H1 (cell line): ENCODE measurements around the gene RCC1. TPM values are rescaled to one million over a fixed set of nuclear protein-coding genes. Genes with fewer than 3 reads are reported as not detected.
"Not testable (repeated sequence)": the region's sequence is repeated elsewhere in the genome, so short reads cannot be mapped to it uniquely, and the experiment has no call there.

Experiments
- CTCF ChIA-PET: fragments of 300-600 bp; sonication (Branson Sonifier 250); formaldehyde crosslinking; loops from one replicate; lab custom pipeline; 2021; ENCODE audit not compliant: partially characterized antibody; lab: Charles Lee
- POLR2A ChIA-PET: fragments of 300-600 bp; sonication (Branson Sonifier 250); formaldehyde crosslinking; loops from one replicate; lab custom pipeline; 2021; ENCODE audit warnings: inconsistent platforms; ENCODE audit not compliant: partially characterized antibody; lab: Charles Lee
- DNase-seq, 2 experiments: peaks; one replicate each; pipeline versions ENCODE4 v3.0.0 to v3.0.0-alpha.2; 2010 to 2022; ENCODE audit warnings: low spot score in 2 of 2, low read depth in 1 of 2, mixed read lengths in 1 of 2
- FAIRE-seq: peaks from 2 replicates; lab custom pipeline; 2011; peaks lifted over from hg19 to GRCh38; lab: Jason Lieb, UNC
- H2AFZ ChIP-seq: 2 replicates; pipeline ENCODE4 v1.8.1; 2012; ENCODE audit warnings: low read length, inconsistent platforms
- H2AK5ac ChIP-seq: 2 replicates; pipeline ENCODE4 v1.6.1; 2013; ENCODE audit warnings: low read depth, low read length
- H2BK120ac ChIP-seq: replicated peaks from 2 replicates; pipeline ENCODE3; 2013; ENCODE audit warnings: low read depth, low read length, inconsistent platforms
- H2BK12ac ChIP-seq: 2 replicates; pipeline ENCODE4 v1.6.1; 2013; ENCODE audit warnings: low read depth, low read length
- H2BK15ac ChIP-seq: 2 replicates; pipeline ENCODE4 v1.6.1; 2013; ENCODE audit warnings: low read length
- H2BK20ac ChIP-seq: 2 replicates; pipeline ENCODE4 v1.6.1; 2013; ENCODE audit warnings: low read length
- H2BK5ac ChIP-seq: 2 replicates; pipeline ENCODE4 v1.6.1; 2013; ENCODE audit warnings: low read depth, low read length
- H3K14ac ChIP-seq: 2 replicates; pipeline ENCODE4 v1.6.1; 2013; ENCODE audit warnings: inconsistent platforms; ENCODE audit not compliant: insufficient read length
- H3K18ac ChIP-seq: 2 replicates; pipeline ENCODE4 v1.6.1; 2013; ENCODE audit warnings: low read length; ENCODE audit errors: extremely low read depth
- H3K23ac ChIP-seq: 2 replicates; pipeline ENCODE4 v1.6.1; 2013; ENCODE audit warnings: inconsistent platforms; ENCODE audit not compliant: insufficient read length
- H3K23me2 ChIP-seq: 2 replicates; pipeline ENCODE4 v1.6.1; 2013; ENCODE audit warnings: low read depth, low read length
- H3K27ac ChIP-seq: 2 replicates; pipeline ENCODE4 v1.6.1; 2011; ENCODE audit warnings: low read depth, low read length, inconsistent platforms
- H3K27me3 ChIP-seq, 4 experiments: replicated peaks in 1 of 4; 1 replicate in 1 of 4; 2 replicates in 3 of 4; pipeline versions ENCODE4 v1.6.1 to v1.8.1; 2011 to 2013; ENCODE audit warnings: low read length in 3 of 4, mild to moderate bottlenecking in 3 of 4, inconsistent platforms in 2 of 4, mixed read lengths in 2 of 4, moderate library complexity in 1 of 4; ENCODE audit not compliant: control insufficient read depth in 3 of 4, insufficient read depth in 3 of 4; ENCODE audit errors: extremely low read depth in 1 of 4
- H3K36me3 ChIP-seq, 4 experiments: 2 replicates each; pipeline versions ENCODE4 v1.6.1 to v1.8.1; 2011 to 2013; ENCODE audit warnings: mild to moderate bottlenecking in 4 of 4, low read length in 3 of 4, moderate library complexity in 2 of 4, control low read depth in 1 of 4, inconsistent platforms in 1 of 4; ENCODE audit not compliant: insufficient read depth in 4 of 4, control insufficient read depth in 2 of 4
- H3K4ac ChIP-seq: replicated peaks from 2 replicates; pipeline ENCODE3; 2013; ENCODE audit warnings: low read length, low read depth, mixed read lengths, inconsistent platforms; ENCODE audit not compliant: insufficient read length
- H3K4me1 ChIP-seq, 4 experiments: replicated peaks in 1 of 4; 1 replicate in 1 of 4; 2 replicates in 3 of 4; pipeline versions ENCODE4 v1.6.1 to v1.8.1; 2011 to 2013; ENCODE audit warnings: low read length in 3 of 4, inconsistent platforms in 2 of 4, mixed read lengths in 1 of 4; ENCODE audit not compliant: insufficient read depth in 4 of 4, control insufficient read depth in 3 of 4
- H3K4me2 ChIP-seq, 2 experiments: 2 replicates each; pipeline versions ENCODE4 v1.6.1 to v1.8.1; 2011 to 2013; ENCODE audit warnings: low read depth in 2 of 2, low read length in 2 of 2, control low read depth in 1 of 2, inconsistent platforms in 1 of 2, mild to moderate bottlenecking in 1 of 2; ENCODE audit not compliant: insufficient read depth in 1 of 2
- H3K4me3 ChIP-seq, 4 experiments: fragments of 200-600, 300-600 bp in 1 of 4; sonication (generic), shearing (Covaris generic), sonication (Bioruptor Twin) in 1 of 4; 2 replicates each; pipeline versions ENCODE4 v1.5.1 to v1.8.1; 2011 to 2016; ENCODE audit warnings: low read length in 4 of 4, low read depth in 3 of 4, control low read depth in 2 of 4, inconsistent platforms in 2 of 4, mild to moderate bottlenecking in 2 of 4, mixed read lengths in 1 of 4, moderate library complexity in 1 of 4; ENCODE audit not compliant: insufficient read depth in 2 of 4; ENCODE audit errors: extremely low read depth in 1 of 4
- H3K56ac ChIP-seq: replicated peaks from 2 replicates; pipeline ENCODE3; 2013; ENCODE audit warnings: low read depth, mild to moderate bottlenecking, mixed read lengths, low read length, inconsistent platforms; ENCODE audit not compliant: insufficient read length
- H3K79me1 ChIP-seq: 2 replicates; pipeline ENCODE4 v1.6.1; 2013; ENCODE audit warnings: low read depth, low read length, control low read depth
- H3K79me2 ChIP-seq, 2 experiments: 2 replicates each; pipeline versions ENCODE4 v1.6.1 to v1.8.1; 2012 to 2013; ENCODE audit warnings: low read length in 2 of 2, mild to moderate bottlenecking in 2 of 2, inconsistent platforms in 1 of 2; ENCODE audit not compliant: insufficient read depth in 2 of 2, control insufficient read depth in 1 of 2
- H3K9ac ChIP-seq, 4 experiments: replicated peaks in 1 of 4; 1 replicate in 1 of 4; 2 replicates in 3 of 4; pipeline versions ENCODE4 v1.6.1 to v1.8.1; 2011 to 2013; ENCODE audit warnings: low read depth in 3 of 4, low read length in 3 of 4, control low read depth in 2 of 4, mild to moderate bottlenecking in 2 of 4, moderate library complexity in 2 of 4, inconsistent platforms in 1 of 4; ENCODE audit errors: extremely low read depth in 1 of 4
- H3K9me3 ChIP-seq, 2 experiments: 2 replicates each; pipeline versions ENCODE4 v1.6.1 to v1.8.1; 2012 to 2013; ENCODE audit warnings: mild to moderate bottlenecking in 2 of 2, moderate library complexity in 2 of 2, control low read depth in 1 of 2, inconsistent platforms in 1 of 2, low read depth in 1 of 2, low read length in 1 of 2, mixed read lengths in 1 of 2; ENCODE audit not compliant: insufficient read depth in 2 of 2
- H4K20me1 ChIP-seq, 2 experiments: replicated peaks in 1 of 2; 2 replicates each; pipeline versions ENCODE3 to v1.8.1; 2011 to 2013; ENCODE audit warnings: inconsistent platforms in 2 of 2, low read length in 2 of 2, mild to moderate bottlenecking in 1 of 2; ENCODE audit not compliant: insufficient read depth in 2 of 2, control insufficient read depth in 1 of 2
- H4K5ac ChIP-seq: 2 replicates; pipeline ENCODE4 v1.6.1; 2013; ENCODE audit warnings: low read length, low read depth, mixed read lengths, inconsistent platforms; ENCODE audit not compliant: insufficient read length
- H4K8ac ChIP-seq: 2 replicates; pipeline ENCODE4 v1.8.0; 2013; ENCODE audit warnings: mild to moderate bottlenecking, moderate library complexity, low read length, inconsistent platforms; ENCODE audit not compliant: insufficient read depth; ENCODE audit errors: extremely low read depth
- H4K91ac ChIP-seq: replicated peaks from 2 replicates; pipeline ENCODE3; 2013; ENCODE audit warnings: low read length, mixed read lengths, inconsistent platforms; ENCODE audit not compliant: insufficient read length
- WGBS, 2 experiments: shearing (Covaris generic) in 1 of 2; methylation state at CpG; one replicate each; pipeline versions ENCODE4 v1.1.6 to v1.1.7; 2013 to 2015; ENCODE audit warnings: low lambda C conversion rate in 2 of 2, mixed read lengths in 2 of 2, inconsistent platforms in 1 of 2, low coverage in 1 of 2, missing lambda C conversion rate in 1 of 2; ENCODE audit not compliant: insufficient replicate concordance in 2 of 2, insufficient coverage in 1 of 2, insufficient read length in 1 of 2; ENCODE audit errors: extremely low coverage in 1 of 2, missing lambda C conversion rate in 1 of 2; 5-methylcytosine and 5-hydroxymethylcytosine counted together
- polyA plus RNA-seq, 7 experiments: library from polyadenylated mRNA; depleted of rRNA in 3 of 7; stranded (reverse) in 5 of 7; unstranded in 2 of 7; fragments of >200 nt in 5 of 7; fragments of 200-250 nt in 2 of 7; gene quantifications; 1 replicate in 5 of 7; 2 replicates in 1 of 7; 4 replicates in 1 of 7; pipeline versions ENCODE4 v1.2.1 to v1.2.3, GENCODE V29; 2011 to 2013; ENCODE audit warnings: missing spikeins in 2 of 7, mixed read lengths in 2 of 7
- total RNA-seq: library from RNA; stranded (reverse); fragmentation: NEBNext Ultra II Directional; extraction: Animal tissue kit (Norgen Biotek cat#: 25700); gene quantifications from 2 replicates; pipeline ENCODE4 v1.2.1, GENCODE V29; 2021

The RCC1 gene
- total and polyA plus RNA-seq, 2 of the 8 experiments (the other 6 are each of a cell fraction or from before 2014, with no cell fraction given), result 48.5 to 98.4 TPM

DNA sequence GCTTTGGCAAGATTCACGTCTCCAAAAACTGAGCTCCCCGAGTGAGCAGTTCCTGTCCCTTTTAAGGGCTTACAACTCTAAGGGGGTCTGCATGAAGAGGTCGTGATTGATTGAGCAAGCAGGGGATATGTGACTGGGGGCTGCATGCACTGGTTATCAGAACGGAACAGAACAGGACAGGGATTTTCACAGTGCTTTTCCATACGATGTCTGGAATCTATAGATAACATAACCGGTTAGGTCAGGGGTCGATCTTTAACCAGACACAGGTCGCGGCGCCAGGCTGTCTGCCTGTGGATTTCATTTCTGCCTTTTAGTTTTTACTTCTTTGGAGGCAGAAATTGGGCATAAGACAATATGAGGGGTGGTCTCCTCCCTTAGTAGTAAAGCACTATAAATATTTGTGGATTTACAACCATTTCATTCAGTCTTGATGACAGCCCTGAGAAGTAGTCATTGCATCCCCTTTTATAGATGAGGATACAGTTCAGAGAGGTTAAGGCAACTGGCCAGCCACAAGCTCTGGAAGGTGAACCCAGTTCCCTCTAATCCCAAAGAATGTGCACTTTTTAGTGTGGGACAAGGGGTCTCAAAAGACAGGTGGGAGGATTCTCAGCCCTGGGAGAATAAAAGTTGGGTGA lies 19.3 kb downstream of the RCC1 start:
- H3K14ac ChIP-seq, result not testable (repeated sequence)

More for the DNA sequence above, 19.3 kb downstream of the RCC1 start:
- H4K91ac ChIP-seq, DNase-seq, H3K4me2 ChIP-seq, H3K9ac ChIP-seq, H4K5ac ChIP-seq, H2BK20ac ChIP-seq, FAIRE-seq, H3K4ac ChIP-seq, H3K4me3 ChIP-seq, H3K27ac ChIP-seq, H3K23me2 ChIP-seq, H2BK5ac ChIP-seq, H3K23ac ChIP-seq, H3K27me3 ChIP-seq, H4K20me1 ChIP-seq, H2BK120ac ChIP-seq, H2AK5ac ChIP-seq, H3K56ac ChIP-seq, H2BK15ac ChIP-seq, H3K9me3 ChIP-seq, H2AFZ ChIP-seq, H2BK12ac ChIP-seq, H4K8ac ChIP-seq, H3K18ac ChIP-seq: not testable (repeated sequence)
- ChIA-PET POLR2A (interaction anchor here (0.6 to 31.3 kb wide), 12 partner anchors 9 to 80 kb away, joined by 3 to 660 read pairs (median 4); partner anchors contain the start of gene RCC1), CTCF (interaction anchor here (1.0 to 2.3 kb wide), 4 partner anchors 9 to 115 kb away, joined by 3 to 6 read pairs (median 4); no protein-coding TSS in a partner anchor)
- H3K79me2 ChIP-seq, result peaks cover 10 to 67% of the 10 kb centered on the region in 2 experiments; a peak in 3 of 4 replicates
- peaks cover 0 to 11% (median 6%) of the 10 kb centered on the region in 4 experiments; a peak in 6 of 7 replicates for H3K4me1 ChIP-seq
- H3K79me1 ChIP-seq, result peaks cover 14% of the 10 kb centered on the region
- H3K36me3 ChIP-seq, result peaks cover 2 to 20% (median 9%) of the 10 kb centered on the region in 4 experiments; a peak in 5 of 8 replicates
- WGBS, 2 experiments, result 95% methylated on average over 10 of the region's 10 CpGs; no CpG with 5 or more reads in 1 of the 2 experiments
